SU-DHL-6 (cell line): Measurements from ENCODE around the gene DTNA.

Experiments used
- CTCF ChIP-seq: fragments of 200-600 bp; sonication (generic); IDR thresholded peaks from one replicate; pipeline ENCODE4 v1.5.1; 2017; ENCODE audit warnings: antibody characterized with exemption, mild to moderate bottlenecking, low read length, moderate library complexity; ENCODE audit not compliant: insufficient read depth, poor library complexity, severe bottlenecking
- EZH2phosphoT487 ChIP-seq: fragments of 200-600 bp; sonication (generic), shearing (Covaris generic); conservative IDR thresholded peaks from 2 replicates; pipeline ENCODE4 v1.6.1; 2018; ENCODE audit warnings: mild to moderate bottlenecking, antibody characterized with exemption, low read length, moderate library complexity, mixed read lengths

GRCh38 chr18:34886177-34886576 lies 176.1 kb downstream of the DTNA start:
- TF ChIP-seq CTCF (no peak), EZH2phosphoT487 (no peak)
